ENCODE results near the gene RMND5A. TPM values are rescaled to one million over a fixed set of nuclear protein-coding genes. Genes with fewer than 3 reads are reported as not detected.

Gene RMND5A
- total and polyA plus RNA-seq, 7 donors: 17.7 to 90.8 (median 72.4) TPM

DNA sequence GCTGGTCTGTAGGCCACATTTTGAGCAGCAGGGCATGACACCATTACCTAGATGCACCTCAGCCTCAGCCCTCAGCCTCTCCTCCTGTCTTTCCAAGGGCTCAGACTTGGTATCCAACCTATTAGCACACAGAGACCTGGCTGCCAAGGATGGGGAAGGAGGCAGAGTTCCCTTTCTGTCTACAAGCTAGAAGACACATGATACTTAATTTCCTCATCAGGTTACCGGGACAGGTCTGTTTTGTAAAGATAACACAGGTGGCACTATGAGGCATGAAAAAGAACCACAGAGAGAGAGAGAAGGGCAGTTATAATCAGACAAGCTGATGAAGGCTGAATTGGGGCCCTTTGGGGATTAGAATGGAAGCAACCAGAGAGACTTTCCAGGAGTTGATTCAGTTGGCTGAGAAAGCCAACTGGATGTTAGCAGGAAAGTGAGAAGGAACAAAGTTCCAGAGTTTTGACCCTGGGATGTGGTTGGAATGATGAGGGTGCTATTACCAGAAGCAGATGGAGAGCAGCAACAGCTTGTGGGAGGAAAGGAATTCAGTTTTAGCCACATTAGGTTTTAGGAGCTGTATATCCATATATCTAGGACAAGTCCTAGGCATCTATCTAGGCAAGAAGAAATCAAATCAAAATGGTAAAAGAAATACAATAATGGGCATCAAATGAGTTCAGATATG, 46.0 kb upstream of the RMND5A start:
- H3K36me3 ChIP-seq (ENCODE audit: insufficient read depth in 1 of 2, low read depth in 1 of 2): no peaks in the 10 kb centered on the region
- no peak overlapping the region for H3K27ac ChIP-seq
- H3K4me3 ChIP-seq: no peak overlapping the region
- peaks cover 14% of the 10 kb centered on the region for H3K4me1 ChIP-seq
- intact Hi-C loops (cut with DNase I): no loop called here
- ATAC-seq (no peak), DNase-seq (no peak)
- no peaks in the 10 kb centered on the region for H3K9me3 ChIP-seq
- TF ChIP-seq, protein P1, sequence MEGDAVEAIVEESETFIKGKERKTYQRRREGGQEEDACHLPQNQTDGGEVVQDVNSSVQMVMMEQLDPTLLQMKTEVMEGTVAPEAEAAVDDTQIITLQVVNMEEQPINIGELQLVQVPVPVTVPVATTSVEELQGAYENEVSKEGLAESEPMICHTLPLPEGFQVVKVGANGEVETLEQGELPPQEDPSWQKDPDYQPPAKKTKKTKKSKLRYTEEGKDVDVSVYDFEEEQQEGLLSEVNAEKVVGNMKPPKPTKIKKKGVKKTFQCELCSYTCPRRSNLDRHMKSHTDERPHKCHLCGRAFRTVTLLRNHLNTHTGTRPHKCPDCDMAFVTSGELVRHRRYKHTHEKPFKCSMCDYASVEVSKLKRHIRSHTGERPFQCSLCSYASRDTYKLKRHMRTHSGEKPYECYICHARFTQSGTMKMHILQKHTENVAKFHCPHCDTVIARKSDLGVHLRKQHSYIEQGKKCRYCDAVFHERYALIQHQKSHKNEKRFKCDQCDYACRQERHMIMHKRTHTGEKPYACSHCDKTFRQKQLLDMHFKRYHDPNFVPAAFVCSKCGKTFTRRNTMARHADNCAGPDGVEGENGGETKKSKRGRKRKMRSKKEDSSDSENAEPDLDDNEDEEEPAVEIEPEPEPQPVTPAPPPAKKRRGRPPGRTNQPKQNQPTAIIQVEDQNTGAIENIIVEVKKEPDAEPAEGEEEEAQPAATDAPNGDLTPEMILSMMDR (IDR thresholded peaks at IDR 0.05): no peak
- 33 to 54% (median 36%) methylated on average over 1 of the region's 1 CpG for WGBS, 3 donors
- H3K27me3 ChIP-seq (ENCODE audit: insufficient read depth in 3 of 3, low read length in 2 of 3): no peaks in the 10 kb centered on the region

DNA sequence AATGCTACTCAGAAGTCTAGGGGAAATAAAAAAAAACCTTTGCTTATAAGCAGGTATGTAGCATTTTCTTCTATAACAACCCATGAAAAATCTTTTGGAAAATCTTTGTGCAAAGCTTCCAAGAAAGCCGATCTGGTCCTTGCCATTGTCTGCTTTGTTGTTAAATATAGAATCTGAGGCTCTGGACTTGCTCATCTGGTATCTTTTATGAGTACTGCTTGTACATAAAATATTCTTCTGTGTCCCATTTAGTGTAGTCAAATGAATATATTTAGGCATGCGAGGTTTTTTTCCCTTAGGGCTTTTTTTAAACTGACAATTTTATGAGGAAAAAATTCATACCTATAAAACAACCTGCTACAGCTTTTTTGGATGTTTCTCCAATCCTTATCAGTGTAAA, 45.0 kb upstream of the RMND5A start:
- ATAC-seq: peak in 1 of 4 donors; percentile 73
- H3K27ac ChIP-seq: no peak overlapping the region
- WGBS, 3 donors: 43 to 47% (median 45%) methylated on average over 2 of the region's 2 CpGs

DNA sequence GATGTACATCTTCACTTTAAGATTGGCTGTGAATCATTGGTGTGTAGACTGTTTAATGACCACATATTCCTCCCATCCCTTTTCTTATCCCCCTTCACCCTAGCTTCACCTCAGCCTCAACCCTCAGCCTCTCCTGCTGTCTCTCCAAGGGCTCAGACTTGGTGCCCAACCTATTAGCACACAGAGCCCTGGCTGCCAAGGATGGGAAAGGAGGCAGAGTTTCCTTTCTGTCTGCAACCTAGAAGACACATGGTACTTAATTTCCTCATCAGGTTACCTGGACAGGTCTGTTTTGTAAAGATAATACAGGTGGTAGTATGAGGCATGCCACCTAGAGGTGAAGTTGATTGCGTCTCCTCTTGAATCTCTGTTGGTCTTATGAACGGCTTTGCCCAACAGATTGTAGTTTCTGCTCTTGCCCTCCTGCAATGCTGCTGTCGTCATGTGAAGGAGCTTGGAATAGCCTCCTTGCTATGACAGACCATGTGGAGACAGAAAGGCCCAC, 44.5 kb upstream of the RMND5A start:
- intact Hi-C loops (cut with DNase I): no loop called here
- Histone ChIP-seq H3K27me3 (ENCODE audit: insufficient read depth in 3 of 3, low read length in 2 of 3) (no peaks in the 10 kb centered on the region), H3K9me3 (no peaks in the 10 kb centered on the region), H3K4me1 (peaks cover 14% of the 10 kb centered on the region), H3K36me3 (ENCODE audit: insufficient read depth in 1 of 2, low read depth in 1 of 2) (no peaks in the 10 kb centered on the region), H3K27ac (no peak overlapping the region), H3K4me3 (no peak overlapping the region)
- no peak for DNase-seq
- TF ChIP-seq, protein P1 (IDR thresholded peaks at IDR 0.05): no peak
- ATAC-seq: no peak
- WGBS, 3 donors: 88 to 95% (median 94%) methylated on average over 3 of the region's 3 CpGs

More for the DNA sequence above, 45.0 kb upstream of the RMND5A start:
- no peaks in the 10 kb centered on the region for H3K36me3 ChIP-seq (ENCODE audit: insufficient read depth in 1 of 2, low read depth in 1 of 2)
- no peaks in the 10 kb centered on the region for H3K9me3 ChIP-seq
- H3K27me3 ChIP-seq (ENCODE audit: insufficient read depth in 3 of 3, low read length in 2 of 3): no peaks in the 10 kb centered on the region
- no peak overlapping the region for H3K4me3 ChIP-seq
- H3K4me1 ChIP-seq: peaks cover 14% of the 10 kb centered on the region
- intact Hi-C loops (cut with DNase I): no loop called here
- TF ChIP-seq, protein P1 (IDR thresholded peaks at IDR 0.05): no peak
- DNase-seq: no peak

- H3K4me3 ChIP-seq: no peak overlapping the region
- no peaks in the 10 kb centered on the region for H3K36me3 ChIP-seq (ENCODE audit: insufficient read depth in 1 of 2, low read depth in 1 of 2)
- no peak for ATAC-seq
- no peak overlapping the region for H3K27ac ChIP-seq
- intact Hi-C loops (cut with DNase I): no loop called here
- DNase-seq: no peak
- H3K27me3 ChIP-seq (ENCODE audit: insufficient read depth in 3 of 3, low read length in 2 of 3): no peaks in the 10 kb centered on the region
- TF ChIP-seq, protein P1 (IDR thresholded peaks at IDR 0.05): no peak
- H3K4me1 ChIP-seq: no peaks in the 10 kb centered on the region
- H3K9me3 ChIP-seq: no peaks in the 10 kb centered on the region
Observed at GRCh38 chr2:86677816-86678215, 42.3 kb upstream of the RMND5A start.

DNA sequence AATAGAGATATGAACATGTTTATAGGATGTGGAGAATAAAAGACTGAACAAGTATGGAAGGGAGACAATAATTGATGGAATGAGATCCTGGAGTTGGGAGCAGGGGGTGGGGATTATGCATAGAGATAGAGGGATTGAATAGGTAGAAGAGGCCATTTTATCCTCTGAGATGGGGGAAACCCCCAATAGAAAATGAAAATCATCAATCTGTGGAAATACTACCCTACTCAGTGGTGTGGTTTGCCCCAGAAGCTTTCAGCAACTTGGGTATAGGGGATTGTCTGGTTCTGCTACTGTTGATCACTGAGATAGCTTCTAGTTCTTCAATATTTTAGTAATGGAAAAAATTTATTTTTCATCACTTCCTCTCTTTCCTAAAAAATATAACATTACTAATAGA, 41.1 kb upstream of the RMND5A start:
- H3K27ac ChIP-seq: no peak overlapping the region
- H3K9me3 ChIP-seq: no peaks in the 10 kb centered on the region
- H3K4me3 ChIP-seq: no peak overlapping the region
- TF ChIP-seq, protein P1 (IDR thresholded peaks at IDR 0.05): no peak
- no peaks in the 10 kb centered on the region for H3K27me3 ChIP-seq (ENCODE audit: insufficient read depth in 3 of 3, low read length in 2 of 3)
- intact Hi-C loops (cut with DNase I): no loop called here
- DNase-seq: no peak
- H3K36me3 ChIP-seq (ENCODE audit: insufficient read depth in 1 of 2, low read depth in 1 of 2): no peaks in the 10 kb centered on the region
- ATAC-seq: no peak
- H3K4me1 ChIP-seq: no peaks in the 10 kb centered on the region

All from psoas muscle (tissue), 8 donors.